GM23248 (cell line): ENCODE results near the gene SENP8. TPM values are rescaled to one million over a fixed set of nuclear protein-coding genes. Genes with fewer than 3 reads are reported as not detected.

ENCODE experiments used
- DNase-seq: peaks from one replicate; pipeline ENCODE4 v3.0.0-alpha.2; 2015
- H2AFZ ChIP-seq: fragments of 200-600 bp; sonication (generic); 2 replicates; pipeline ENCODE4 v1.6.1; 2016; ENCODE audit warnings: antibody characterized with exemption
- H3F3A ChIP-seq: fragments of 200-600 bp; sonication (generic); 2 replicates; pipeline ENCODE4 v1.6.1; 2016; ENCODE audit warnings: mild to moderate bottlenecking, antibody characterized with exemption, mixed run types; ENCODE audit not compliant: insufficient read depth
- H3K27ac ChIP-seq: fragments of 200-600 bp; sonication (generic); 2 replicates; pipeline ENCODE4 v1.5.1; 2016; ENCODE audit warnings: mild to moderate bottlenecking
- H3K27me3 ChIP-seq: fragments of 200-600 bp; sonication (generic); replicated peaks from 2 replicates; pipeline ENCODE4 v1.6.1; 2016; ENCODE audit warnings: mild to moderate bottlenecking; ENCODE audit not compliant: insufficient read depth
- H3K36me3 ChIP-seq: fragments of 200-600 bp; sonication (generic); 2 replicates; pipeline ENCODE4 v1.6.1; 2016; ENCODE audit warnings: low read depth, mild to moderate bottlenecking
- H3K4me1 ChIP-seq: fragments of 200-600 bp; sonication (generic); 2 replicates; pipeline ENCODE4 v1.6.1; 2016; ENCODE audit warnings: mild to moderate bottlenecking; ENCODE audit not compliant: insufficient read depth
- H3K4me2 ChIP-seq: fragments of 200-600 bp; sonication (generic); one replicate; pipeline ENCODE4 v1.6.1; 2016; ENCODE audit warnings: mild to moderate bottlenecking; ENCODE audit not compliant: unreplicated experiment
- H3K4me3 ChIP-seq: fragments of 200-600 bp; sonication (generic); 2 replicates; pipeline ENCODE4 v1.5.1; 2016; ENCODE audit warnings: mild to moderate bottlenecking
- H3K79me2 ChIP-seq: fragments of 200-600 bp; sonication (generic); 2 replicates; pipeline ENCODE4 v1.6.1; 2016; ENCODE audit warnings: mild to moderate bottlenecking; ENCODE audit not compliant: insufficient read depth
- H3K9ac ChIP-seq: fragments of 200-600 bp; sonication (generic); 2 replicates; pipeline ENCODE4 v1.6.1; 2016; ENCODE audit warnings: mild to moderate bottlenecking
- H3K9me2 ChIP-seq: fragments of 200-600 bp; sonication (generic); 2 replicates; pipeline ENCODE4 v1.6.1; 2016; ENCODE audit warnings: mixed run types, mild to moderate bottlenecking, moderate library complexity; ENCODE audit not compliant: insufficient read depth
- H3K9me3 ChIP-seq: fragments of 200-600 bp; sonication (generic); one replicate; pipeline ENCODE4 v1.6.1; 2017; ENCODE audit warnings: low read depth
- H4K20me1 ChIP-seq: fragments of 200-600 bp; sonication (generic); 2 replicates; pipeline ENCODE4 v1.6.0; 2016; ENCODE audit not compliant: insufficient read depth
- EZH2 ChIP-seq: fragments of 200-600 bp; sonication (generic); IDR thresholded peaks from 2 replicates; pipeline ENCODE4 v1.6.1; 2018; ENCODE audit warnings: antibody characterized with exemption, mild to moderate bottlenecking; ENCODE audit not compliant: insufficient read depth, poor library complexity, severe bottlenecking
- EZH2phosphoT487 ChIP-seq: fragments of 200-600 bp; sonication (generic); IDR thresholded peaks from 2 replicates; pipeline ENCODE4 v1.6.1; 2018; ENCODE audit warnings: antibody characterized with exemption, moderate library complexity, mild to moderate bottlenecking, low read depth; ENCODE audit not compliant: insufficient read depth
- WGBS, 2 experiments: methylation state at CpG; one replicate each; pipeline ENCODE4 v1.1.6; 2015 to 2017; ENCODE audit warnings: low lambda C conversion rate in 2 of 2, low coverage in 1 of 2; ENCODE audit errors: missing lambda C conversion rate in 2 of 2; 5-methylcytosine and 5-hydroxymethylcytosine counted together
- in situ Hi-C: fragments of 300-500 bp; cut with MboI; formaldehyde crosslinking; loops from 2 replicates; pipeline ENCODE4 v1.15.0; 2020
- polyA plus RNA-seq: library from polyadenylated mRNA; unstranded; fragments of >200 nt; fragmentation: Nextera tagmentation; extraction: Ambion mirVana; gene quantifications from 2 replicates; pipeline ENCODE4 v1.2.1, GENCODE V29; 2016
- total RNA-seq: library from RNA; depleted of rRNA; stranded (reverse); fragments of >200 nt; shearing (Covaris generic); gene quantifications from 2 replicates; pipeline ENCODE4 v1.2.3, GENCODE V29; 2014

The SENP8 gene
- total and polyA plus RNA-seq, 2 experiments from 2014 or later = 2.5 to 3.8 TPM

DNA sequence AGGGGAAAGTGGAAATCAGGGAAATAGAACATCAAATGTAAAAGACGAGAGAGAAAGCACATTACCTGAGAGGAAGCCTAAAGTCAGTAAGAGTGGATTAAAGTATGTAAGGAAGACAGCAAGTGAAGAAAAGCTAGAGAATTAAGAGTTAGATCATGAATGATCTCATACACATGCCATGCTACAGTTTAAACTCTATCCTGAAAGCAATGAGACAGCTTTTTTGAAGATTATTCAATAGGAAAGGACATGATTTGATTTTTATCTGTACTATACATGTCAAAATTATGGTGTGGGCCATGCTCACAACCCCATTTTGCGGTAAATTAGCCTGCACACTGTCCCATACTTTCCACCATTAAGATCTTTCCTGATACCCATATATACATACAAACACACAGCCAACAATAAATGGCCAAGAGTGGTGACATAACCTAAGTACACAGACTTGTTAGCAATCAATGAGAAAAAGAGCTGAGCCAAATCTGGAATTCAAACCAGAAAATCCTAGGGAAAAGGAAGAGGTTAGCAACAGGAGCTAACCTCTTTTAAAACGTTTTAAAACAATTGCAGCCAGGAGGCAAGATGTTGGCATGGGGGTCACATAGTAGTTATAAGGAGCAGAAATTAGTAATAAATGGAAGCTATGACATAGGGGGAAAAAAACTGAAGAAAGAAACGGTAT, 4.7 kb upstream of the SENP8 start:
- no peak overlapping the region for H3K4me3 ChIP-seq
- H3K79me2 ChIP-seq = peaks cover 88% of the 10 kb centered on the region
- peaks cover 8% of the 10 kb centered on the region; the same call in 1 of the 2 replicates for H3F3A ChIP-seq
- peak; percentile 49 for DNase-seq
- no peaks in the 10 kb centered on the region for H3K9me3 ChIP-seq
- peak overlapping the region; percentile 36; the same call in 1 of the 2 replicates for H3K27ac ChIP-seq
- H4K20me1 ChIP-seq = 0 out of 2 replicates have a peak, but pooled peaks cover 7% of the 10 kb centered on the region
- no peaks in the 10 kb centered on the region for H3K9me2 ChIP-seq
- 64 to 71% methylated on average over 4 of the region's 4 CpGs for WGBS, 2 experiments
- no peaks in the 10 kb centered on the region for H3K36me3 ChIP-seq
- no peak overlapping the region for H2AFZ ChIP-seq
- TF ChIP-seq EZH2phosphoT487 (no peak), EZH2 (no peak)
- H3K9ac ChIP-seq = no peak overlapping the region
- in situ Hi-C loops = no loop called here
- H3K4me2 ChIP-seq = no peak overlapping the region
- peaks cover 24% of the 10 kb centered on the region for H3K4me1 ChIP-seq
- no peaks in the 10 kb centered on the region for H3K27me3 ChIP-seq

DNA sequence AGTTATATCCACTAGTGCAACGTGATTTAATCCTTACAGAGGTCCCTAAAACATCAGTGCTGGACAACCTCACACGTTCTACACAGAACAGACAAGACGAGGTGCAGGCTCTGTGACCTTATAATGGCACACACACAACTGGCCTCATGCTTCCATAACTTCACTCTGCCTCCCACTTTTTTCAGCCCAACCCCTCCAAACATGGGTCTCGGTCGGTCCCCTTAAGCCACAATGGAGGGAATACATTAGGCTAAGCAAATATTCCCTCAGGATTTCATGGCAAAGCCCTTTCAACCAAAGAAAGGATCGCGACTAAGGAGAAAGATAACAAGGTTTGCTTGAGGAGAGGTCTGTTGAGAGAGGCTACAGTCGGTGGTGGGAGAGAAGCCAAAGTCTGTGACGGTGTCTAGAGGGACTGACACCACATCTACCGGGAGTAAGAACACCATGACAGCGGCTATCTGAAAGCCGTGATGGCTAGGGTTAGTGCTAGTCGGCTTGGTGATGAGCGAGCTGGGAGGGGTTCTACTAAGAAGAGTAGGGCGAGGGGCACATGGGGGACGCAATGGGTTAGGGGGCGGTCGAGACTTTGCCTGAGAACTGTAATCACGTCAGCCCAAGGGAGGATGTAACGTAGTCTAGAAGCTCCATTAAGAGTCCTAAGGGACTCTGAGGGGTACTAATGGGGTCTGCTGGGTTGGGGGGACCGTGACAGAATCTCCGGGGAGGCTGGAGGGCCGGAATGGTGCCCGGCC, 1.3 kb upstream of the SENP8 start:
- Histone ChIP-seq H3K36me3 (no peaks in the 10 kb centered on the region), H3K4me2 (peak overlapping the region; percentile 97), H4K20me1 (0 out of 2 replicates have a peak, but pooled peaks cover 7% of the 10 kb centered on the region), H3K9ac (peak overlapping the region; percentile 96), H2AFZ (peak overlapping the region; percentile 83), H3K4me1 (peaks cover 24% of the 10 kb centered on the region), H3K4me3 (peak overlapping the region; percentile 95), H3K27me3 (no peaks in the 10 kb centered on the region), H3K9me2 (no peaks in the 10 kb centered on the region), H3F3A (peaks cover 8% of the 10 kb centered on the region; the same call in 1 of the 2 replicates), H3K27ac (peak overlapping the region; percentile 97), H3K79me2 (peaks cover 66% of the 10 kb centered on the region), H3K9me3 (no peaks in the 10 kb centered on the region)
- 0 to 1% methylated on average over 24 of the region's 24 CpGs for WGBS, 2 experiments
- TF ChIP-seq EZH2 (no peak), EZH2phosphoT487 (no peak)
- in situ Hi-C loops = no loop called here
- DNase-seq = peak; percentile 59

DNA sequence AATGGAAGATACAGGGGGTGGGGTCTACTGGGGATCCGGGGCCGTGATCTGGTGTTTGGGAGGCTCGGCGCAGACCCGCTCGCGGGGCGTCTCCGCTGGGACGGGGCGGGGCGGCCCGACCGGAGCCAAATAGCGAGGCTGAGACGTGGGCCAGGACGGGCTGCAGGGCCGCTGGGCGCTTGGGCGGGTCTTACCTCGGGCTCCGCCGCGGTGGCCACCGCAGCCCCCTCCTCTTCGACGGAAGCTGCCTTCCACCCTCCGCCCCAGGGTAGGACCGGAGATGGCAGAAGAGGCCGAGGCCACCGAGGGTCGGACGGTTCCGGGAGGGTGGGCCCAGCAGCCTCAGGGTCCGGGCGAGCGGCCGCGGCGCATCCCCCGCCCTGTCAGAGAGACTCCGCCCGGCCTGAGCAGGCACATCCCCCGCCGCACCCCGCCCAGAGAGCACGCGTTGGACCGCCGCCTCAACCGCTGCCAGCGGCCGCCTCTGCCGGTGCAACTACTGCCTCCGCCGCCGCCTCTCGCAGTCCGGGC, 652 bp upstream of the SENP8 start:
- Histone ChIP-seq H3K9me2 (no peaks in the 10 kb centered on the region), H3K4me2 (peak overlapping the region; percentile 97), H3K27ac (peak overlapping the region; percentile 97), H3K36me3 (no peaks in the 10 kb centered on the region), H3F3A (peaks cover 8% of the 10 kb centered on the region; the same call in 1 of the 2 replicates), H3K4me1 (peaks cover 21% of the 10 kb centered on the region), H2AFZ (peak overlapping the region; percentile 83), H3K9ac (peak overlapping the region; percentile 96), H3K79me2 (peaks cover 60% of the 10 kb centered on the region), H3K27me3 (no peaks in the 10 kb centered on the region), H4K20me1 (0 out of 2 replicates have a peak, but pooled peaks cover 7% of the 10 kb centered on the region), H3K4me3 (peak overlapping the region; percentile 95), H3K9me3 (no peaks in the 10 kb centered on the region)
- peak; percentile 95 for DNase-seq
- TF ChIP-seq EZH2 (no peak), EZH2phosphoT487 (no peak)
- 0 to 1% methylated on average over 11 to 42 of the region's 59 CpGs for WGBS, 2 experiments
- in situ Hi-C loops = no loop called here

DNA sequence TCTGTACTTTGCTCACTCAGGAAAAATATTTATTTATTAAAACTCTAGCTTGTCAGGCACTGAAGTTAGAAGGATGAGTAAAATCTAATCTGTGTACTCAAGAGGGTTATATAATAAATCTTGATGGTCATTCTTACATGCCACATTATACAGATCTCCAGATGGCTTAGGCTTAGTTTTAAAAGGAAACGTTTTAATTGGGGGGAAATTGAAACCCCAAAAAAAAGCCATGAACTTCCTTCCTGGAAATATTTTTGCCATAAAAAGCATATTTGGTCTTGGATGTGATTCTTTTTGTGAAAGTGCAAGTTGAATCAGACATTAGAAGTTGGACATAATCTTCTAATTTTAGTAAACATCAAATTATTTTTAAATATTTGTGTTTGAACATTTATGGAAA, 6.0 kb downstream of the SENP8 start:
- no peaks in the 10 kb centered on the region for H3K9me2 ChIP-seq
- H3K9me3 ChIP-seq = no peaks in the 10 kb centered on the region
- DNase-seq = no peak
- no peak for TF ChIP-seq EZH2
- TF ChIP-seq EZH2phosphoT487 = no peak
- no peak overlapping the region for H2AFZ ChIP-seq
- 0 to 9% methylated on average over 1 of the region's 1 CpG for WGBS, 2 experiments
- no peaks in the 10 kb centered on the region for H4K20me1 ChIP-seq
- no peaks in the 10 kb centered on the region for H3K27me3 ChIP-seq
- no peaks in the 10 kb centered on the region for H3K36me3 ChIP-seq
- no peak overlapping the region for H3K4me2 ChIP-seq
- no peak overlapping the region for H3K4me3 ChIP-seq
- no peaks in the 10 kb centered on the region for H3F3A ChIP-seq
- peaks cover 6% of the 10 kb centered on the region for H3K79me2 ChIP-seq
- in situ Hi-C loops = no loop called here
- H3K4me1 ChIP-seq = no peaks in the 10 kb centered on the region
- no peak overlapping the region for H3K9ac ChIP-seq
- no peak overlapping the region for H3K27ac ChIP-seq
